GM18498 (cell line): ENCODE data around the gene HEATR3.
"Not testable (repeated sequence)": the region's sequence is repeated elsewhere in the genome, so short reads cannot be mapped to it uniquely, and the experiment has no call there.

Experiments used
- ATAC-seq: cut with Tn5 transposase; IDR thresholded peaks from one replicate; pipeline ENCODE4 v1.9.1; 2021; ENCODE audit warnings: mild to moderate bottlenecking, moderate library complexity; ENCODE audit not compliant: unreplicated experiment

Gene HEATR3

GRCh38 chr16:50096791-50097190, 31.0 kb downstream of the HEATR3 start:
- ATAC-seq: no peak

DNA sequence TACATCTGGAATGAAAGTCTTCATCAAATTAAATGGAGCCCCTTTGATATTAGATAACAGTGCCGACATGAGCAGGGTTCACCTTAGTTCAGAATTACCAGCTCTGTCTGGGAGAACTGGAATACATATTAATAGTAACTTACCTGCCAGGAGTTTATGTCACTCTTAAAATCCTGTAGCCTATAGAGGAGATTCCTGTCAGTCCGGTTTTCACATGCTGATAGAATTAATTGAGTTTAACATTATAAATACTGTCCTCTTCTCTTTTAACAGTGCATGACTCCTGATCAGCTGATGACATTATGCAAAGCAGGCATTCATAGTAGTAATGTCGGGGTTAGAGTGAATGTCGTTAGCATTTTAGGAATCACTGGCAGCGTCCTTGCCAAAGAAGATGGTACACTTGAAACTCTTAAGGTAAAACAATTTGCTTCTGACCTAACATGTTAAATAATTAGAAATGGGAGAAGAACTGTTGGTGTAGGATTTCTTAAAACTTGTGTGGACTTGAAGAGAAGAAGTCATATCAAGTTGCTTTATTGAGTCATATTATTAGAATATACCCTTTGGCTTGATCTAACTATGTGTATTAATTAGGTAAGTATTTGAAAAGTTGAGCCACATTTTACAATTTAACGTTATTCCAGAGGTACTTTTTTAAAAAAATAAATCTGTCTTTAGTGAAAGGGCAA, 34.3 kb downstream of the HEATR3 start:
- ATAC-seq: no peak

DNA sequence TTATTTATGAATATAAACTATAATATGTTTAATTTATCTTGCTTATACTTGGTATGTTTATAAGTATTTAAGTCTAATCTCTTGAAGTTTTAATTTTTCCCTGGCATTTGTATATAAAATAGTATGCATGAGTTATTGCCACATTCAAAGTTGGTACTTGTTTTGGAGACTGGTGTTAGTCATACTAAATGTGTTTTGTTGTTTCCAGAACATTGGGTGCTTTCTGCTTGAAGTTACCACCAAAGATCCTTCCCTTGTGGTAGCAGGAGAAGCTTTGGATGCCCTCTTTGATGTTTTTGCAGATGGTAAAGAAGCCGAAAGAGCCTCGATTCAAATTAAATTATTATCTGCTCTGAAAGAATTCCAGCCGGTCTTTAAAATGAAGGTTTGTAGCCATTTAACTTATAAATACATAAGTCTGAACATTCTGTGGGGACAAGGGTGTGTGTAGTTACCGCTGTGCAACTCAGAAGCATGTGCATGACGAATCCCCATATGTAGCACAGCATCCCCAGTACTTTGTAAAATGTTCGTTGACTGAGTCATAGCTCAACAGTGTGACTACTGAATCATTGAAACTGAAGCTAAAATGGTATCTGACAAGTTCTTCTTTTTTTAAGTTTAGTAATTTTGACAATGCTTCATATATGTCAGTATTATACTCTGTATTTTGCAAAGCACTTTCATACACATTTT, 36.4 kb downstream of the HEATR3 start:
- ATAC-seq: no peak

DNA sequence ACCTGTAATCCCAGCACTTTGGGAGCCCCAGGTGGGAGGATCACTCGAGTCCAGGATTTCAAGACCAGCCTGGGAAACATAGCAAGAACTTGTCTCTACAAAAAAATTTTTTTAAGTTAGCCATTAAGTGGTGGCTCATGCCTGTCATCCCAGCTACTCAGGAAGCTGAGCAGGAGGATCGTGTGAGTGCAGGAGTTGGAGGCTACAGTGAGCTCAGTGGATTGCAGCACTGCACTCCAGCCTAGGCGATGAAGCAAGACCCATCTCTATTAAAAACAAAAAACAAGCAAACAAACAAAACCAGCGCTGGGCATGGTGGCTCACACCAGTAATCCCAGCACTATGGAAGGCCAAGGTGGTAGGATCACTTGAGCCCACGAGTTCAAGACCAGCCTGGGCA, 38.0 kb downstream of the HEATR3 start:
- ATAC-seq: no peak

GRCh38 chr16:50114357-50115129, 48.8 kb downstream of the HEATR3 start:
- no peak for ATAC-seq

DNA sequence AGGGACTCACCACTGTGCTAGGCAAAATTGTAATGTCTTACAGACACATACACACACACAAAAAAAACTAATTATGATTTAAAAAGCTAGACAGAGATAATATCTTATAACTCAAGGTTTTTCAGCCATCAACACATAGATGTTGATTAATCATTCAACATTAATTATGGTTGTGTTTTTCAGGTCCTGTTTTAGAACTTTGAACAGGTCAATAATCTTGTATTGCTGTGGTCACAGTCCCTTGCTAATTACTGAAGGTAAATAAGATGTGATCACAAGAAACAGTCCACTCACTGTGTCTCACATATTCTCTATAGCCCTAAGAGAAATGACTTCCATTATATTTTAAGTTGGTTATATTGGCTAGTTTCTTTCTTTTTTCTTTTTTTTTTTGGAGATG, 54.9 kb downstream of the HEATR3 start:
- no peak for ATAC-seq

DNA sequence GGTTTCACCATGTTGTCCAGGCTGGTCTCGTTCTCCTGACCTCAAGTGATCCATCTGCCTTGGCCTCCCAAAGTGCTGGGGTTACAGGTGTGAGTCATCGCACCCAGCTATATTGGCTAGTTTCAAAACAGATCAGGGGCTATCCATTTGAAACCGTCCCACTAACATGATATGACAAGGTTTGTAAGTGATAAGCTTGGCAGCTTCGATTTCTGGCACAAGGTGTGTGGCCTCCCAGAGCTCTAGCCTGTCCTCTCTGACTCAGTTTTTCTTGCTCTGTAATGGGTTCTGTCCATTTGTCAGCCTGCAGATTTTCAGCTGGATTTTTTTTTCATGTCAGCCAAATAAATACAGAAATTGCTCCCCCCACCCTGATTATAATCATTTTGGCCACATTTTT, 55.5 kb downstream of the HEATR3 start:
- ATAC-seq: peak; percentile 54

DNA sequence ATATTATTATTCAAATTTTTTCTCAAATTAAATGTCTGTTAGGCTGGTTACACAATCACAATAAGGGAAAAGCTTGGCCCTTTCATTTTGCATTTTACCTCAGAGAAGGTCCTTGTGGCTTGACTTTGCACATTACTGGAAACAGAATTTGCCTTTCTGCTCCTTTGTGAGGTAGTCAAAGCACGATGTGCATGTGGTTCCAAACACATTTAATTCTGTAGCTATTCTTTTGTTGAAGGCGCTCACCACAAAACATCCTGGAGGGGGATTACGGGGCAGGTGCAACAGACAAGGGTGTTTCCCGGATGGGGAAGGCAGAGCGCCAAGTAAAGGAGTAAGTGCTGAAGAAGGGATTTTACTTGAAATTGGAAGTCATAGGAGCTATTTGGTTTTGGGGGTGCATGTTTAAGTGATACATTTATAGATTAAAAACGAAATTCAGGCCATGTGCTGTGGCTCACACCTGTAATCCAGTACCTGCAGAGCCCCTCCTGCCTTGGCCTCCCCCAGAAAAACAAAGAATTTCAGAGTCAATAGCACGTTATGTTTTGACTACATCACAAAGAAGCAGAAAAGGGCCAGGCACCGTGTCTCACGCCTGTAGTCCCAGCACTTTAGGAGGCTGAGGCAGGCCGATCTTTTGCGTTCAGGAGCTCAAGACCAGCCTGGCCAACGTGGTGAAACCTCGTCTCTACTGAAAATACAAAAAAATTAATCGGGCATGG, 56.1 kb downstream of the HEATR3 start:
- peak; percentile 61 for ATAC-seq

- ATAC-seq: no peak
Measured at GRCh38 chr16:50123417-50123816, 57.6 kb downstream of the HEATR3 start.

- no peak for ATAC-seq
Measured at GRCh38 chr16:50124769-50125168, 59.0 kb downstream of the HEATR3 start.

- ATAC-seq: no peak
Measured at GRCh38 chr16:50126183-50126582, 60.4 kb downstream of the HEATR3 start.

DNA sequence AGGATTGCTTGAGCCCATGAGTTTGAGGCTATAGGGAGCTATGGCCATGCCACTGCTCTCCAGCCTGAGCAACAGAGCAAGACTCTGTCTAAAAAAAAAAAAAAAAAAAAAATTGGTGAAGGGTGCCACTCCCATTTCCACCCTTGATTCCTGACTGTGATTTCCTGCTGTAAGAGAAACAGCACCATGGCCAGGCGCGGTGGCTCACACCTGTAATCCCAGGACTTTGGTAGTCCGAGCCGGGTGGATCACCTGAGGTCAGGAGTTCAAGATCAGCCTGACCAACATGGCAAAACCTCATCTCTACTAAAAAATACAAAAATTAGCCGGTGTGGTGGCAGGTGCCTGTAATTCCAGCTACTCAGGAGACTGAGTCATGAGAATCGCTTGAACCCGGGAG, 66.8 kb downstream of the HEATR3 start:
- not testable (repeated sequence) for ATAC-seq

DNA sequence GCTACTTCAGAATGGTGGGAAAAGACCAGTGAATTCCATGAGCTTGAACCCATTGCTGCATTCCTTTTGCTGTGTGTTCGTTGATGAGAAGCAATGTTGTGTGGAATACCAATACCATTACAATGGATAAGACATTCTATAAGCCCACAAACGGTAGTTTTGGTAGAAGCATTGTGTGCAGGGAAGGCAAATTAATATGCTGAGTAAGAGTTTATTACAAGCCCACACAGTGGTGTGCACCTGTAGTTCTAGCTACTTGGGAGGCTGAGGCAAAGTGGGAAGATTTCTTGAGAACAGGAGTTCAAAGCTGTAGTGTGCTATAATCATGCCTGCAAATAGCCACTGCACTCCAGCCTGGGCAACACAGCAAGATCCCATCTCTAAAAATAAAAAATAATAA, 67.4 kb downstream of the HEATR3 start:
- ATAC-seq: no peak

DNA sequence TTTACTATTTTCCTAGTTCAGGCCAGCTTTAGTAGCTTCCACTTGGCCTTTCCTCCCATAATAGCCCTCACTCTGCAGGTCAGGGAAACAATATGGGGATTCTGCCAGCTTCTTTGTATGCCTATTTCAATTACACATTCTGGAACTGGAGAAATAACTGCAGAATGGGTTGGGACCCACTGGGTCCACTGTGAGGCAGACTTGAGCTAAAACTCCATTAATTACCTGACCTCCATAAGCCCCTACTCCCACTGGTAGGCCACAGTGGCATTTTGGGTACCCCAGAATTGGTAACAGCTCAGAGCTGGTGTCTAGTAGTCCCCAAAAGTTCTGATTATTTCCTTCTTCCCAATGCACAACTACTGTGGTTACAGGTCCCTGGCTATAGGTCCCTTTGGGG, 70.6 kb downstream of the HEATR3 start:
- ATAC-seq: no peak

- ATAC-seq: no peak
Measured at GRCh38 chr16:50137268-50137667, 71.5 kb downstream of the HEATR3 start.

DNA sequence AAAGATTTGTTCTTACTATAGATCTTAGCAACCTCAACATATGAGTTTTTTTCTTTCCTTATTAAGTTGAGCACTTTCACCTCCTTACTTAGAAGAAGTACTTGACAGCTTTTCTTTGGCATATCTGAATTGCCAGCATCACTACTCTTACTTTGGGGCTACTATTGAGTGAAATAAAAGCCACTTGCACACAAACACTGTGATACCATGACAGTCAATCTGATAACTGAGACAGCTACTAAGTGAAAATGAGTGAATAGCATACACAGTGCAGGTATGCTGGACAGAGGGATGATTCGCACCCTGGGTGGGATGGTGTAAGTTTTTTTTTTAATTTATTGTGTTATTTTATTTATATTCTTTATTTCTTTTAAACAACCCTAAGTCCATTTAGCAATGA, 73.8 kb downstream of the HEATR3 start:
- ATAC-seq: no peak

DNA sequence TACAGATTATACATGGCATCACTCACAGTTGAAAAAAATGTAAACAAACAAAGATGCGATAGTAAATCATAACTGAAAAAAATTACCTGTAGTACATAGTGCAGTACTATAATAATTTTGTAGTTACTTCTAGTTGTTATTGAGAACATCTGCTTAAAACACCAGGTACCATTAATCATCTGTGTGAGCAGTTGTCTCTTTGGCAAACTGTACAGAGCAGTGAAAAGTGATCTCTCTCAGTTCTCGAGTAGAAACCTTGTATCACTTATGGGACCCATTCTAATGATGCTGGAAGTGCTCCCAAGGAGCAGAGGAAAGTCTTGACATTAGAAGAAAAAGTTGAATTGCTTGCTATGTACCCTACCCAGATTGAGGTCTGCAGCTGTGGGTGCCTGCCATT, 78.4 kb downstream of the HEATR3 start:
- no peak for ATAC-seq

DNA sequence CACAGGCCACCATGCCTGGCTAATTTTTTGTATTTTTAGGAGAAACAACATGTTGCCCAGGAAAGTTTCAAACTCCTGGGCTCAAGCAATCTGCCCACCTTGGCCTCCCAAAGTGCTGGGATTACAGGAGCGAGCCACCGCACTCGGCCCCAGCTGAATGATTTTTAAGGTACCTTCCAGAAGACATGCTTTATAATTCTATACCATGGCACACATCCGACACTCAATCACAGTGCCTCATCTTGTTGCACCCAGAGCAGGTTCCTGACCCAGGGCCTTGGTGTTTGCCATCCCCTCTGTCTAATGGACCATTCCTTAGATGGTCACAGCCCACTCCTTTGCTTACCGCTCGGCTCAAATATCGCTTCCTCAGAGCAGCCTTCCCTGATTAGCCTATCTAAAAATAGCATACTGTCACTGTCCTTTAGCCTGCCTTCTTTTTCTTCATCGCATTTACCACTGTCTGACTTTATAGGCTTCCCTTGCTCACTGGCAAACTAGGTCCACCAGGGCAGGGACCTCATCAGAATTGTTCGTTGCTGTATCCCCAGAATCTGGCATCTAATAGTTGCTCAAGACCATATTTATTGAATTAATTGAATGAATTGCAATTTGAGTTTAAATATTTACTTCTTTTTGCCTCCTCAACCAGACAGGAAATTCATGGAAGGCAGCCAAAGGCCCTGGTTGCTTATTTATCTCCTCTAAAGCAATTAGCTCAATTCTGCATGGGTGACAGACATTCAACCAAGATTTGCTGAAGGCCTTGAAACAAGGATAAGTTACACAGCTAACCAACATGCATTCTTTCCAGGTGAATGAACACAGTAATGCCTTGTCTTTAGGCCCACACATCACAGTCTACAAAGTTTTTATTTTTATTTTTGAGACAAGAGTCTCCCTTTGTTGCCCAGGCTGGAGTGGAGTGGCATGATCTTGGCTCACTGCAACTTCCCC, 81.0 kb downstream of the HEATR3 start:
- ATAC-seq: no peak

DNA sequence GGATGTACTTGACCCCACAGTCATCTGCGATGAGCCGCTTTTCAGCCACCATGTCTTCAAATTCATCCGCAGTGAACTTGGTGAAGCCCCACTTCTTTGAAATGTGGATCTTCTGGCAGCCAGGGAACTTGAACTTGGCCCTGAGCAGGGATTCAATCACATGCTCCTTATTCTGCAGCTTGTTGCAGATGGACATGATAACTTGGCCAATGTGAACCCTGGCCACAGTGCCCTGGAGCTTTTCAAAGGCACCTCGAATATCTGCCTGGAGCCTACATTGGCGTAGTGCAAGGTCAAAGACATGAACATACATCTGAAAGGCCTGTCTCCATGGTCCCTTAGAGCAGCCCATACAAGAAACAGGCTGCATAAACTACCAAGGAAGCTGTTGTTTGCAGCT, 85.6 kb downstream of the HEATR3 start:
- ATAC-seq: no peak

- ATAC-seq: no peak
Measured at GRCh38 chr16:50151756-50152155, 86.0 kb downstream of the HEATR3 start.
